GM12864 (cell line): Measurements from ENCODE around the gene SEPTIN10.

ENCODE experiments used
- DNase-seq: peaks from one replicate; pipeline ENCODE4 v3.0.0-alpha.2; 2011; ENCODE audit warnings: low read depth
- H3K4me3 ChIP-seq: 2 replicates; pipeline ENCODE4 v1.5.1; 2011; ENCODE audit warnings: mild to moderate bottlenecking, low read depth, low read length, control low read depth
- TF ChIP-seq, protein P1 (sequence below): IDR thresholded peaks from 2 replicates; pipeline ENCODE4 v1.5.1; 2011; ENCODE audit warnings: low read depth, mild to moderate bottlenecking, moderate library complexity, low read length, control low read depth, inconsistent platforms; ENCODE audit errors: missing control alignments

Gene SEPTIN10

DNA sequence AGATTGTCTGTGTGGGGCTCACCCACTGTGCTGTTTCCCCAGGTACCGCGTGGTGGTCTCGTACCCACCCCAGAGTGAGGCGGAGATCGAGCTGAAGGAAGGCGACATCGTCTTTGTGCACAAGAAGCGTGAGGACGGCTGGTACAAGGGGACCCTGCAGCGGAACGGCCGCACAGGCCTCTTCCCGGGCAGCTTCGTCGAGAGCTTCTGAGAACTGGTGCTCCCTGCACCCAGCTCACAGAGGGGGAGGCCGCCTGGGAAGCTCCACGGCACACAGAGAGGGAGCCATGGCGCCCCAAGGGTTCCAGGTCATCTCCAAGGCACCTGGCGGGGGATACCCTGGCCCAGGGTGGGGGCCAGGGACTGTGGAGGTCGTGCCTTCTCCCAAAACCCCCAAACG, 112.3 kb downstream of the SEPTIN10 start:
- TF ChIP-seq, protein P1, sequence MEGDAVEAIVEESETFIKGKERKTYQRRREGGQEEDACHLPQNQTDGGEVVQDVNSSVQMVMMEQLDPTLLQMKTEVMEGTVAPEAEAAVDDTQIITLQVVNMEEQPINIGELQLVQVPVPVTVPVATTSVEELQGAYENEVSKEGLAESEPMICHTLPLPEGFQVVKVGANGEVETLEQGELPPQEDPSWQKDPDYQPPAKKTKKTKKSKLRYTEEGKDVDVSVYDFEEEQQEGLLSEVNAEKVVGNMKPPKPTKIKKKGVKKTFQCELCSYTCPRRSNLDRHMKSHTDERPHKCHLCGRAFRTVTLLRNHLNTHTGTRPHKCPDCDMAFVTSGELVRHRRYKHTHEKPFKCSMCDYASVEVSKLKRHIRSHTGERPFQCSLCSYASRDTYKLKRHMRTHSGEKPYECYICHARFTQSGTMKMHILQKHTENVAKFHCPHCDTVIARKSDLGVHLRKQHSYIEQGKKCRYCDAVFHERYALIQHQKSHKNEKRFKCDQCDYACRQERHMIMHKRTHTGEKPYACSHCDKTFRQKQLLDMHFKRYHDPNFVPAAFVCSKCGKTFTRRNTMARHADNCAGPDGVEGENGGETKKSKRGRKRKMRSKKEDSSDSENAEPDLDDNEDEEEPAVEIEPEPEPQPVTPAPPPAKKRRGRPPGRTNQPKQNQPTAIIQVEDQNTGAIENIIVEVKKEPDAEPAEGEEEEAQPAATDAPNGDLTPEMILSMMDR: no peak
- DNase-seq: no peak
- H3K4me3 ChIP-seq: no peak overlapping the region

GRCh38 chr2:109500910-109501309, 112.9 kb downstream of the SEPTIN10 start:
- H3K4me3 ChIP-seq: no peak overlapping the region
- no peak for DNase-seq
- TF ChIP-seq, protein P1: no peak

DNA sequence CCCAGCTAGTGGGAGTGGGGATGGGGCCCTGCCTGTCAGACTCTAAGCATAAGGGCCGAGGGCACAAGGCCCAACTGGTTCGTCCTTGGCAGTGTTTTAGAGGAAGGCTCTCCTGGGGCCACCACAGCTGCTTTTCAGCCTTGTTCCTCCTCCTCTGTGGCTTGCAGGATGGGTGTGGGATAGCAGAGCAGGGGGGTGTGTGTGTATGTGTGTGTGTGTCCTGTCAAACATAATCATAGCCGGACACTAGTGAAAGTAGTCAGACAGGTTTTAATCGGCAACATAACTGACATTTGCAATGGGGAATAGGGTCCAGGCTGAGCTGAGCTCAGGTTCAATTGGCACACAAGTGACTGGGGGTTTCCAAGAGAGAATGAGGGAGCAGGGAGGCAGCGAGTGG, 114.2 kb downstream of the SEPTIN10 start:
- no peak for DNase-seq
- TF ChIP-seq, protein P1: no peak

DNA sequence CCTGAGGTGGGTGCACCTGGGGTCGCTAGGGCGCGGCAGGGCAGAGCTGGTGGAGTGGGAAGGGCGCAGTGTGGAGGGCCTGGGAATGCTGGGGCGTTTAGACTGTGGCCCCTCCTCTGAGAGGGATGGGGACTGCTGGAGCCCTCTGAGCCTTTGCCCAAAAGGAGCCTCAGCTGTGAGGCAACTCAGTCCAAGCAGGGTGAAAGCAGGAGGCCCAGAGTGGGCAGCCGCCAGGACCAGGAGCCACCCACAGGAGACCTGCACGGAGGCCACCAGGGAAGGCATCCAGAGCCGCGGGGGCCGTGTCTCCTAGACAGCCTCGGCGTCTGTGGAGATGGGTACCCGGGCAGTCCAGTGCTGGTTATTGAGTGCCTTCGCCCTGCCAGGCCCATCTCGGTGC, 114.9 kb downstream of the SEPTIN10 start:
- TF ChIP-seq, protein P1: no peak
- H3K4me3 ChIP-seq: no peak overlapping the region
- no peak for DNase-seq

More for the DNA sequence above, 114.2 kb downstream of the SEPTIN10 start:
- no peak overlapping the region for H3K4me3 ChIP-seq

DNA sequence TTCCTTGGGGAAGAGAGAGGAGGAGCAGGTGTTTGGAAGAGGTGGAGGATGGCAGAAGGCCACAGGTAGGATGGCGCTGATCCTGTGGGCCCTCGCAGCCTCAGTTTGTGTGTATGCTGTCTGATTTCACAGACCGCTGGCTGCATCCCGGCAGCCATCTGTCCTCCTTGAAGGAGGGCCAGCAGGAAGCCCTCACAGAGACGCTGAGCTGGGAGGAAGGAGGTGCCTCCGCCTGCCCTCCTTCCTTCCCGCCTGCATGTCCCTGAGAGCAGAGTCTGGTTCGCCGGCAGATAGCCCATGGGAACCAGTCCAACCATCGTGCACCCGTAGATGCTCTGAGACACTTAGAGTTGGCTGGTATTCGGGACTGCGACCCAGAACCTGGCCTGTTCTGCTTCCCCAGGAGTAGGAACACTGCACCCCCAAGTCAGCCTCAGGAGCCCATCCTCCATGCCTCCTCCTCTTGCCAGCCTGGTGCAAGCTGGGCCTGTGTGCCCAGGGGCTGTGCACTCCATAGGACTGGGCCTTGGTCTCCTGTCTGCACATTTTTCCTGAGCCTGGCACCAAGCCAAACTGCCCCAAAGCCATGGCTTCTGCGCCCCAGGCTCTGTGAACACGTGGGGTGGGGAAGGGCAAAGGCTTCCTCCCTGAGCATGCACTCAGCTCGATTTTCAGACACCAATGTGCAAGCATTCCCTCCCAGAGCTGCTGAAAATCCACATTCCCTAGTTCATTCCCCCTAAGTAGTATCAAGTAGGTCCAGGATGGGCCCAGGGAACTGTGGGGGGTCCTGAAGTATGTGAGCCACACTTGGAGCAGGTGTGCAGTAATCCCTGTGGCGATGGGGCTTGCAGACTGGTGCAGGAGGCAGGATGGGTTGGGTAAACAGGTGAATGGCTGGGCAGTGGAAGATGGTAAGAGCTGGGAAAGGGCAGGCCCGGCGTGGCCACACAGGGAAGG, 115.6 kb downstream of the SEPTIN10 start:
- no peak overlapping the region for H3K4me3 ChIP-seq
- DNase-seq: no peak
- TF ChIP-seq, protein P1: no peak

- TF ChIP-seq, protein P1: no peak
- no peak for DNase-seq
- H3K4me3 ChIP-seq: no peak overlapping the region
Observed at GRCh38 chr2:109497463-109497862, 116.3 kb downstream of the SEPTIN10 start.
